Measurements from ENCODE around the gene LTBP2.

- TF ChIP-seq CTCF (IDR thresholded peaks at IDR 0.05): no peak
- TF ChIP-seq POLR2A (IDR thresholded peaks at IDR 0.05): no peak
These were observed 44.8 kb downstream of the LTBP2 start for GRCh38 chr14:74567219-74567618.

Data from thyroid gland (tissue), 4 donors.